ENCODE measurements around the gene INSR. TPM values are rescaled to one million over a fixed set of nuclear protein-coding genes. Genes with fewer than 3 reads are reported as not detected.
"Not testable (repeated sequence)": the region's sequence is repeated elsewhere in the genome, so short reads cannot be mapped to it uniquely, and the experiment has no call there.

Gene INSR
- total RNA-seq, 1 donor from 2014 or later: 23.9 TPM

DNA sequence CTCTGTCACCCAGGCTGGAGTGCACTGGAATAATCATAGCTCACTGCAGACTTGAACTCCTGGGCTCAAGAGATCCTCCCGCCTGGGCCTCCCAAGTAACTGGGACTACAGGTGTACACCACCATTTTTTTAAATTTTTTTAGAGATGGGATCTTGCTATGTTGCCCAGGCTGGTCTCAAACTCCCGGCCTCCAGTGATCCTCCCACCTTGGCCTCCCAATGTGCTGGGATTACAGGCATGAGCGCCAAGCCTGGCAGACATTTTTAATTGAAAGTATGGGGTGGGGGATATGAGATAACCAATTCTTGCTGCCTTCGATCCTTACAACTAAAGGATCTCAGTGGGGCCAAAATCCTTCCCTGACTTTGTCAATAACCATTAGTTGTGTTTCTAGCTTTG is 132.9 kb downstream of the INSR start:
- no peak overlapping the region for H3K4me3 Mint-ChIP-seq (ENCODE audit: unreplicated experiment)
- no peak overlapping the region for H3K27ac Mint-ChIP-seq (ENCODE audit: unreplicated experiment)
- TF ChIP-seq, protein P1, sequence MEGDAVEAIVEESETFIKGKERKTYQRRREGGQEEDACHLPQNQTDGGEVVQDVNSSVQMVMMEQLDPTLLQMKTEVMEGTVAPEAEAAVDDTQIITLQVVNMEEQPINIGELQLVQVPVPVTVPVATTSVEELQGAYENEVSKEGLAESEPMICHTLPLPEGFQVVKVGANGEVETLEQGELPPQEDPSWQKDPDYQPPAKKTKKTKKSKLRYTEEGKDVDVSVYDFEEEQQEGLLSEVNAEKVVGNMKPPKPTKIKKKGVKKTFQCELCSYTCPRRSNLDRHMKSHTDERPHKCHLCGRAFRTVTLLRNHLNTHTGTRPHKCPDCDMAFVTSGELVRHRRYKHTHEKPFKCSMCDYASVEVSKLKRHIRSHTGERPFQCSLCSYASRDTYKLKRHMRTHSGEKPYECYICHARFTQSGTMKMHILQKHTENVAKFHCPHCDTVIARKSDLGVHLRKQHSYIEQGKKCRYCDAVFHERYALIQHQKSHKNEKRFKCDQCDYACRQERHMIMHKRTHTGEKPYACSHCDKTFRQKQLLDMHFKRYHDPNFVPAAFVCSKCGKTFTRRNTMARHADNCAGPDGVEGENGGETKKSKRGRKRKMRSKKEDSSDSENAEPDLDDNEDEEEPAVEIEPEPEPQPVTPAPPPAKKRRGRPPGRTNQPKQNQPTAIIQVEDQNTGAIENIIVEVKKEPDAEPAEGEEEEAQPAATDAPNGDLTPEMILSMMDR (IDR thresholded peaks at IDR 0.05; ENCODE audit: partially characterized antibody, unreplicated experiment): no peak
- H3K27me3 Mint-ChIP-seq (ENCODE audit: unreplicated experiment): no peaks in the 10 kb centered on the region
- H3K9me3 Mint-ChIP-seq (ENCODE audit: unreplicated experiment): no peaks in the 10 kb centered on the region
- no peaks in the 10 kb centered on the region for H3K4me1 Mint-ChIP-seq (ENCODE audit: low read depth, unreplicated experiment)
- no peaks in the 10 kb centered on the region for H3K36me3 Mint-ChIP-seq (ENCODE audit: unreplicated experiment)
- no peak for DNase-seq

DNA sequence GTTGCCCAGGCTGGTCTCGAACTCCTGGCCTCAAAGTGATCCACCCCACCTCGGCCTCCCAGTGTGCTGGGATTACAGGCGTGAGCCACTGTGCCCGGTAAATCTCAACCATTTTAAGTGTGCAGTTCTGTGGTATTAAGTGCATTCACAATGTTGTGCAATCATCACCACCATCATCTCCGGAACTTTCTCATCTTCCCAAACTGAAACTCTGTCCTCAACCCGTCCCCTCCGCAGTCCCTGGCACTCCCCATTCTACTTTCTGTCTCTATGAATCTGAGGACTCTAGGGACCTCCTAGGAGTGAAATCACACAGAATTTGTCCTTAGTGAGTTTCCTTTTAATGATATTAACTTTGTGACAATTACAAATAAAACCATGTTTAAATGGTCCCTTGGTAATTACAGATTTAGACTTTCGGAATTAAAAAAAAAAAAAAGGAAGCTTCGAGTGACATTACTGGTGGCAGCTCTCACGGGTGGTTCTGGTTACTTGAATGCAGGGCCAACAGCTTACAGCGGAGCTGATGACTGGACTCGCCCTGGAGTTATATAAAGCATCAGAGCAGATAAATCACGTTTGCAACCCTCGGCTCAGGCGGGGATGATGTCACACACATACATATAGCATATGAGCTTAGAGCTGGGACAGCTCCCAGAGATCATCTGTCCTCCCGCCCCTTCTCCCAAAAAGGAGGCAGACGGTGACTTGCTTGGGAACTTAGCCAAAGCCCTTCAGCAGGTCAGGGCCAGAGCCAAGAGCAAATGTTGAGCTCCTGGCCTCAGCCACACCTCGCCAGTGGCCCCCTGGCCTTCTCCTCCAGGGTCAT is 134.9 kb downstream of the INSR start:
- no peak overlapping the region for H3K27ac Mint-ChIP-seq (ENCODE audit: unreplicated experiment)
- no peak for DNase-seq

DNA sequence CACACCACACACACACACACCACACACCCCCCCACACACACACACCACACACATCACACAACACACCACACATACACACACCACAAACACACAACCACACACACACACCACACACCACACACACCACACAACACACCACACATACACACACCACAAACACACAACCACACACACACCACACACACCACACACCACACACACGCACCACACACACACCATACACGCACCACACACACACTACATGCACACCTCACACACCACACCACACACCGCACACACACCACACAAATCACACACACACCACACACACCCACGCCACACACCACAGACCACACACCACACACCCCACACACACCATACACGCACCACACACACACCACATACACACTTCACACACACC is 141.2 kb downstream of the INSR start:
- TF ChIP-seq, protein P1 (IDR thresholded peaks at IDR 0.05; ENCODE audit: partially characterized antibody, unreplicated experiment): no peak
- Mint-ChIP-seq H3K9me3 (ENCODE audit: unreplicated experiment) (peaks cover 4% of the 10 kb centered on the region), H3K36me3 (ENCODE audit: unreplicated experiment) (peaks cover 11% of the 10 kb centered on the region), H3K4me1 (ENCODE audit: low read depth, unreplicated experiment) (no peaks in the 10 kb centered on the region), H3K4me3 (ENCODE audit: unreplicated experiment) (peak overlapping the region; percentile 4), H3K27me3 (ENCODE audit: unreplicated experiment) (peaks cover 3% of the 10 kb centered on the region), H3K27ac (ENCODE audit: unreplicated experiment) (no peak overlapping the region)
- no peak for DNase-seq

More for the DNA sequence above, 134.9 kb downstream of the INSR start:
- no peak overlapping the region for H3K4me3 Mint-ChIP-seq (ENCODE audit: unreplicated experiment)
- no peaks in the 10 kb centered on the region for H3K9me3 Mint-ChIP-seq (ENCODE audit: unreplicated experiment)
- no peaks in the 10 kb centered on the region for H3K36me3 Mint-ChIP-seq (ENCODE audit: unreplicated experiment)
- H3K27me3 Mint-ChIP-seq (ENCODE audit: unreplicated experiment): no peaks in the 10 kb centered on the region
- TF ChIP-seq, protein P1 (IDR thresholded peaks at IDR 0.05; ENCODE audit: partially characterized antibody, unreplicated experiment): no peak
- H3K4me1 Mint-ChIP-seq (ENCODE audit: low read depth, unreplicated experiment): no peaks in the 10 kb centered on the region

DNA sequence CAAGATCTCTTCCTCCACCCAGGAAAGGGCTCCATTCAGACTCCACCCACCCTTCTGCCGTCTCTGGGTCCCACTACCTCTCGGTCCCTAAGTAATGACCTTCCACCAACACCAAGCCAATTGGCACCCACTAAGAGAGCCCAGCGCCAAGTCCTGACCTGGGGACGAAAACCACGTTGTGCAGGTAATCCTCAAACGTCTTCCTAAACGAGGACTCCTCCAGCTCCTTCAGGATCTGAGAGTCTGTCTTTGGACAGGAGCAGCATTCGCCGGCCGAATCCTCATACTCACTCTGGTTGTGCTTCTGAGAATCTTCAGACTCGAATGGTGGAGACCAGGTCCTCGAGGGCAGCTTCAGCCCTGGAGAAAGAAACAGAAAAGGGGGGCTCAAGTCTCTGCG is 141.6 kb downstream of the INSR start:
- H3K9me3 Mint-ChIP-seq (ENCODE audit: unreplicated experiment): peaks cover 4% of the 10 kb centered on the region
- H3K4me1 Mint-ChIP-seq (ENCODE audit: low read depth, unreplicated experiment): no peaks in the 10 kb centered on the region
- no peak for DNase-seq
- peaks cover 3% of the 10 kb centered on the region for H3K27me3 Mint-ChIP-seq (ENCODE audit: unreplicated experiment)
- TF ChIP-seq, protein P1 (IDR thresholded peaks at IDR 0.05; ENCODE audit: partially characterized antibody, unreplicated experiment): no peak
- peaks cover 11% of the 10 kb centered on the region for H3K36me3 Mint-ChIP-seq (ENCODE audit: unreplicated experiment)
- no peak overlapping the region for H3K27ac Mint-ChIP-seq (ENCODE audit: unreplicated experiment)
- H3K4me3 Mint-ChIP-seq (ENCODE audit: unreplicated experiment): no peak overlapping the region

DNA sequence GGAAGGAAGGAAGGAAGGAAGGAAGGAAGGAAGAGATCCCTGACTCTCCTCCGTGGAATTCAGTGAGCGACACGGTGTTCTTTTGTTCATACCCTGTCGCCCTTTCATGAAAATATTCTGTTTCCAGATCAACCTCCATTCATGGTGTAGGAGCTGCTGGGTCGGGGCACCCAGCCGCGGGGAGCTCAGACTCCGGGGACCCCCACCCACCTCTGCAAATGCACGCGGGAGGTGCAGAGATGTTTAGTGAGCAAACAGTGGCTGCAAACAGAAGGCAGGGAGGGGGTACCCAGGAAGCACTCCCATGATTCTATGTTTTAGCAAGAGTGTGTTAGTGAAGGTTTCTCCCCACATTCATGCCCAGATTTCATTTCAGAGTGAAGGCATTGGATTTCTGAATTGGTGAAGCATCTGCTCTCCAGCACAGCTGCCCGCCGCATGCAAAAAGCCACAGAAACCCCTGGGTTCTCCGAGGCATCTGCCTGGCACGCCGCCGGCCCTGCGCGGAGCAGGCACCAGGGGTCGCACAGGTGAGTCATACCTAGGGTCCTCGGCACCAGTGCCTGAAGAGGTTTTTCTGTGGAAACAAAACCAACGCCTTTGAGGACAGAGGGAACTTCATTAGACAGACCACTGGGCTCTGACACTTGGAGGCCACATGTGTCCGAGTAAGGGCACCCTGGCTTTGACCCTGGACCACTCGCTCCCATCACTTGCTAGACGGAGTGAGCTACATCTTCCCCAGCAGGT is 144.1 kb downstream of the INSR start:
- Mint-ChIP-seq H3K27me3 (ENCODE audit: unreplicated experiment) (peaks cover 3% of the 10 kb centered on the region), H3K27ac (ENCODE audit: unreplicated experiment) (no peak overlapping the region), H3K4me3 (ENCODE audit: unreplicated experiment) (no peak overlapping the region), H3K9me3 (ENCODE audit: unreplicated experiment) (peaks cover 4% of the 10 kb centered on the region), H3K36me3 (ENCODE audit: unreplicated experiment) (peaks cover 17% of the 10 kb centered on the region), H3K4me1 (ENCODE audit: low read depth, unreplicated experiment) (no peaks in the 10 kb centered on the region)
- TF ChIP-seq, protein P1 (IDR thresholded peaks at IDR 0.05; ENCODE audit: partially characterized antibody, unreplicated experiment): no peak
- no peak for DNase-seq

DNA sequence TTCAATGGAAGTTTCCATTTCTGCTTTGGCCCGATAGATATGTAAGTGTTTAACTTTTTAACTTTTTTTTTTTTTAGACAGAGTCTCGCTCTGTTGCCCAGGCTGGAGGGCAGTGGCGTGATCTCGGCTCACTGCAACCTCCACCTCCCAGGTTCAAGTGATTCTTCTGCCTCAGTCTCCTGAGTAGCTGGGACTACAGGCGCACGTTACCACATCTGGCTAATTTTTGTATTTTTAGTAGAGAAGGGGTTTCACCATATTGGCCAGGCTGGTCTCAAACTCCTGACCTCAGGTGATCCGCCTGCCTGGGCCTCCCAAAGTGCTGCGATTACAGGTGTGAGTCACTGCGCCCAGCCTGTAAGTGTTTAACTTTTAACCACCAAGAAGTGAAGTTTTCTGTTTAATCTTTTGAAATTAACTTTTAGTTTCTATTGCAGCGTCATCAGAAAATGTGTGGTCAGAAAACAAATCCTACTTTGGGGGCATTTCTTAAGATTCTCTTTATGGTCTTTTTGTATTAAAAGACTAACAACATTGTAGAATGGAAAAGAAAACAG is 147.0 kb downstream of the INSR start:
- not testable (repeated sequence) for H3K4me1 Mint-ChIP-seq (ENCODE audit: low read depth, unreplicated experiment)

DNA sequence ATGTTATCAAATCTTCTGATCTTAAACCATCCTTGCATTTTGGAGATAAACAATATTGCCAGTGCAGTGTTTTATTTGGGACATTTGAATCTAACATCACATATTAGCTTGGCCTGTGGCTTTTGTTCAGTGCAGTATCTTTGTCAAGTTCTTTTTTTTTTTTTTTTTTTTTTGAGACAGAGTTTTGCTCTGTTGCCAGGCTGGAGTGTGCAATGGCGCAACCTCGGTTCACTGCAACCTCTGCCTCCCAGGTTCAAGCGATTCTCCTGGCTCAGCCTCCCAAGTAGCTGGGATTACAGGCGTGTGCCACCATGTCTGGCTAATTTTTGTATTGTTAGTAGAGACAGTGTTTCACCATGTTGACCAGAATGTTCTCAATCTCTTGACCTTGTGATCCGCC is 148.1 kb downstream of the INSR start:
- H3K4me1 Mint-ChIP-seq (ENCODE audit: low read depth, unreplicated experiment); H3K27ac Mint-ChIP-seq (ENCODE audit: unreplicated experiment); H3K4me3 Mint-ChIP-seq (ENCODE audit: unreplicated experiment): not testable (repeated sequence)

More for the DNA sequence above, 147.0 kb downstream of the INSR start:
- not testable (repeated sequence) for H3K27ac Mint-ChIP-seq (ENCODE audit: unreplicated experiment); H3K9me3 Mint-ChIP-seq (ENCODE audit: unreplicated experiment); H3K4me3 Mint-ChIP-seq (ENCODE audit: unreplicated experiment); DNase-seq; H3K36me3 Mint-ChIP-seq (ENCODE audit: unreplicated experiment); H3K27me3 Mint-ChIP-seq (ENCODE audit: unreplicated experiment)

More for the DNA sequence above, 148.1 kb downstream of the INSR start:
- not testable (repeated sequence) for H3K9me3 Mint-ChIP-seq (ENCODE audit: unreplicated experiment); DNase-seq; H3K27me3 Mint-ChIP-seq (ENCODE audit: unreplicated experiment); H3K36me3 Mint-ChIP-seq (ENCODE audit: unreplicated experiment)
